Activated CD4-positive, alpha-beta T cell treated with anti-CD3 and anti-CD28 coated beads for 48 hours (primary cell): Measurements from ENCODE around the gene CAPN15.
"Not testable (repeated sequence)": the region's sequence is repeated elsewhere in the genome, so short reads cannot be mapped to it uniquely, and the experiment has no call there.

ENCODE experiments used
- DNase-seq: peaks from one replicate; pipeline ENCODE4 v3.0.0-alpha.2; 2020

Gene CAPN15

DNA sequence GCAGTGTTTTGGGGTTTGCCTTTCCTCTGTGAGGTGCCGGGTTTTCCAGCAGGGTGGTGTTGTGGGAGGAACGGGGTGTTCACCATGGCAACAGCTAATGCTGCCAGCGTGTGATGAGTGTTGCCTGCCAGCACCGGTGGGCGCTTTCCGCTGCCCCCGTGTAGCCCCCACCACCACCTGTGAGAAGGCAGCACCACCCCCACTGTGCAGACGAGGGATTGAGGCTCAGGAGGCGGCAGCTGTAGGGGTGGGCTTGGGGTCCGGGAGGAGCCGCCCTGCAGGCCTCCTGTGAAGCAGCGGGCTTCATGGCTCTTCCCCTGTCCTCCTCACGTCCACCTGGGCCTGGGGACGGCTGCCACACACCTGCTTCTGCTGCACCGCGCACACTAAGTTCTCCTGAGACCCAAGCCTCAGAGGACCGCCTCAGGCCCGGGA is 67.6 kb downstream of the CAPN15 start:
- DNase-seq: no peak

- DNase-seq: no peak
These were observed 68.6 kb downstream of the CAPN15 start for GRCh38 chr16:595942-596735.

GRCh38 chr16:596736-597060 is 69.2 kb downstream of the CAPN15 start:
- no peak for DNase-seq

DNA sequence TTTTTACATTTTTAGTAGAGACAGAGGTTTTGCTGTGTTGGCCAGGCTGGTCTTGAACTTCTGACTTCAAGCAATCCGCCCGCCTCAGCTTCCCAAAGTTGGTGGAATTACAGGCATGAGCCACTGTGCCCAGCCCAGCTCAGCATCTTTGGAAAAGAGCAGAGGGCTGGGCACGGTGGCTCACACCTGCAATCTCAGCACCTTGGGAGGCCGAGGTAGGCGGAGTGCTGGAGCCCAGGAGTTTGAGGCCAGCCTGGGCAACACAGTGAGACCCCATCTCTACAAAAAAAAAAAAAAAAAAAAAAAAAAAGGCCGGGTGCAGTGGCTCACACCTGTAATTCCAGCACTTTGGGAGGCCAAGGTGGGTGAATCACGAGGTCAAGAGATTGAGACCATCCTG is 70.1 kb downstream of the CAPN15 start:
- not testable (repeated sequence) for DNase-seq

DNA sequence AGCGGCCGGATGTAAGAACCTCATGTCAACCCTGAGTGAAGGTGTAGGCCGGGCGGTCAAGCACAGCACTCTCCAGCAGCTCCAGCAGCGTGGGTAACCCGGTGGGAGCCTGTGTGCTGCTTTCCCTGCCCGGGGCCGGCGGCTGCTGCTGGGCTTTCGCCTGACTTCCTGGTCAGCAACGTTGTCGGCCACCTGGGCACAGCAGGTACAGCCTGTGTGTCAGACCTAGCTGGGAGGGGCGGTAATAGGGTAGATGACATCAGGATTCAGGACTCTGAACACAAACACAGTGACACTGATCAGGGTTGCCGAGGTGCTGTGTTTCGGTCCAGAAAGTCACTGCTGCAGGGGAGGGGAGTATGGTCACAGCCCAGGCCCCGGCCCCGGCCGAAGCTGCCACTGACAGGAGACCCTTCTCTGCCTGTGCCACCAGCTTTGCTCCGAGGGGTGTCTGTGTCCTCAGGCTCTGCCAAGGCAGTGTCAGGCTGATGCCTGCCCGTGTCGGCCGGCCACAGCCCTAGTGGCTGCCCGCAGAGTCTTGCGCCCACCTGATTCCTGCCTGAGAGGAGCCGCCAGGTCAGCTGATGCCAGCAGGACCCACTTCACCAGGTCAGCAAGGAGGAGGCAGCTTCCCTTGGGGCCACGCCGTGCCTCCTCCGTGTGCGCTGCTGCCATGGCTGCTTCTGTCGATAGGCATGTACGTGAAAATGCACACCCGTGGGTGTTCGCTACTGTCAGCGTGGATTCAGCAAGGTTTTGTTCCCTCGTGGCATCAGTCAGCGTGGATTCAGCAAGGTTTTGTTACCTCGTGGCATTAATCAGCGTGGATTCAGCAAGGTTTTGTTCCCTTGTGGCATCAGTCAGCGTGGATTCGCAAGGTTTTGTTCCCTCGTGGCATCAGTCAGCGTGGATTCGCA is 71.6 kb downstream of the CAPN15 start:
- DNase-seq: no peak

GRCh38 chr16:600781-601180 is 73.3 kb downstream of the CAPN15 start:
- no peak for DNase-seq

GRCh38 chr16:603933-604332 is 76.4 kb downstream of the CAPN15 start:
- DNase-seq: no peak
